ENCODE data around the gene CLOCK. TPM values are rescaled to one million over a fixed set of nuclear protein-coding genes. Genes with fewer than 3 reads are reported as not detected.

Gene CLOCK
- total and polyA plus RNA-seq, 2 of the 13 experiments (the other 11 are each of a cell fraction or from before 2014, with no cell fraction given), result 8.8 to 13.5 TPM

DNA sequence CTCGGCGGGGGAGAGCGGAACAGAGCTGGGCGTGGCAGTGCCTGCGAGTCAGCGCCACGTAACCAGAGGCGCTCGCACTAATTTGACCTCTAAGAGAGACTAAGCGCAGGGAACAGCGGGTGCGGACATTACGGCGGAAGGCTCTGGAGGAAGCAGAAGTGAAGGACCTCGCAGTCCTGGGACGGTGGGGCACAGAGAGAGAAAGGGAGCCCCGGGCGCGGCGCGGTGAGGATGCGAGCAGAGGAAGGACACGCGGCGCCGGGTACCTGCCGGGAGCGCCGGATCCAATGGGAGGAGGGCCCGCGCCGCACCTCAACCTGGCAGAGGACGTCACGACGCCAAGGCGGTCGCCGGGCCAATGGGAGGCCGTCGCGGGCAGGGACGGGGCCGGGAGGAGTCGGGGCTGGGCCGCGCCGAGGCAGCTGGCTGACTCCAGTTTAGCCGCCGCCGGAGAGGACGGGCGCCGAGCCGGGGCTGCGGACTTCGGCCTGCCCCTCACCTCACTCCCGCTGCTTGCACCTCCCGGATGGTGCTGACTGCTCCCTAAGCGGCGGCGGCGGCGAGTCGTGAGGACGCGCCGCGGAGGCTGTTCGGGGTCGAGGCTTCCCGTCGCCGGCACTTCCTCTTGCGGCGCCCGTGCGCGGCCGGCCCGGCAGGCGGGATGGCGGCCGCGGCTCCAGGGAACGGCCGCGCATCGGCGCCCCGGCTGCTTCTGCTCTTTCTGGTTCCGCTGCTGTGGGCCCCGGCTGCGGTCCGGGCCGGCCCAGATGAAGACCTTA is 151.0 kb downstream of the CLOCK start, which contains the start of gene TMEM165 (continued):
- TF ChIP-seq, protein P1, sequence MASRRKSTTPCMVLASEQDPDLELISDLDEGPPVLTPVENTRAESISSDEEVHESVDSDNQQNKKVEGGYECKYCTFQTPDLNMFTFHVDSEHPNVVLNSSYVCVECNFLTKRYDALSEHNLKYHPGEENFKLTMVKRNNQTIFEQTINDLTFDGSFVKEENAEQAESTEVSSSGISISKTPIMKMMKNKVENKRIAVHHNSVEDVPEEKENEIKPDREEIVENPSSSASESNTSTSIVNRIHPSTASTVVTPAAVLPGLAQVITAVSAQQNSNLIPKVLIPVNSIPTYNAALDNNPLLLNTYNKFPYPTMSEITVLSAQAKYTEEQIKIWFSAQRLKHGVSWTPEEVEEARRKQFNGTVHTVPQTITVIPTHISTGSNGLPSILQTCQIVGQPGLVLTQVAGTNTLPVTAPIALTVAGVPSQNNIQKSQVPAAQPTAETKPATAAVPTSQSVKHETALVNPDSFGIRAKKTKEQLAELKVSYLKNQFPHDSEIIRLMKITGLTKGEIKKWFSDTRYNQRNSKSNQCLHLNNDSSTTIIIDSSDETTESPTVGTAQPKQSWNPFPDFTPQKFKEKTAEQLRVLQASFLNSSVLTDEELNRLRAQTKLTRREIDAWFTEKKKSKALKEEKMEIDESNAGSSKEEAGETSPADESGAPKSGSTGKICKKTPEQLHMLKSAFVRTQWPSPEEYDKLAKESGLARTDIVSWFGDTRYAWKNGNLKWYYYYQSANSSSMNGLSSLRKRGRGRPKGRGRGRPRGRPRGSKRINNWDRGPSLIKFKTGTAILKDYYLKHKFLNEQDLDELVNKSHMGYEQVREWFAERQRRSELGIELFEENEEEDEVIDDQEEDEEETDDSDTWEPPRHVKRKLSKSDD (CRISPR knock-in tag; IDR thresholded peaks at IDR 0.05; ENCODE audit: low read depth), result peak; percentile 72
- TF ChIP-seq PPARG (CRISPR knock-in tag; conservative IDR thresholded peaks at IDR 0.05) (0 out of 2 replicates have a peak, but pooled peaks have one; percentile 38), ZIK1 (CRISPR knock-in tag; IDR thresholded peaks at IDR 0.05; ENCODE audit: borderline replicate concordance, low read depth) (peak; percentile 64; the same call in 1 of the 2 replicates), MATR3 (CRISPR knock-in tag; IDR thresholded peaks at IDR 0.05) (no peak), ARNT2 (CRISPR knock-in tag; IDR thresholded peaks at IDR 0.05; ENCODE audit: low read depth) (peak; percentile 39), FOXO1 (CRISPR knock-in tag; IDR thresholded peaks at IDR 0.05) (no peak; the same call in 1 of the 2 replicates), GATAD1 (CRISPR knock-in tag; IDR thresholded peaks at IDR 0.05) (peak; percentile 61; the same call in 1 of the 2 replicates), ZFP62 (CRISPR knock-in tag; IDR thresholded peaks at IDR 0.05) (no peak), ZNF703 (CRISPR knock-in tag; IDR thresholded peaks at IDR 0.05; ENCODE audit: borderline replicate concordance) (peak; percentile 83; the same call in 1 of the 2 replicates), ZNF672 (CRISPR knock-in tag; IDR thresholded peaks at IDR 0.05) (no peak), ZMYM4 (CRISPR knock-in tag; IDR thresholded peaks at IDR 0.05) (peak; percentile 85), ZC3H4 (CRISPR knock-in tag; IDR thresholded peaks at IDR 0.05; ENCODE audit: borderline replicate concordance) (no peak), HIVEP1 (CRISPR knock-in tag; IDR thresholded peaks at IDR 0.05) (peak; percentile 64; the same call in 1 of the 2 replicates), ZNF746 (CRISPR knock-in tag; IDR thresholded peaks at IDR 0.05) (peak; percentile 64; the same call in 1 of the 2 replicates), MED13 (CRISPR knock-in tag; IDR thresholded peaks at IDR 0.05) (peak; percentile 42; the same call in 1 of the 2 replicates), KDM1A (CRISPR knock-in tag; IDR thresholded peaks at IDR 0.05) (peak; percentile 2; the same call in 1 of the 2 replicates), ZNF589 (CRISPR knock-in tag; conservative IDR thresholded peaks at IDR 0.05) (no peak)
- TF ChIP-seq, protein P2, sequence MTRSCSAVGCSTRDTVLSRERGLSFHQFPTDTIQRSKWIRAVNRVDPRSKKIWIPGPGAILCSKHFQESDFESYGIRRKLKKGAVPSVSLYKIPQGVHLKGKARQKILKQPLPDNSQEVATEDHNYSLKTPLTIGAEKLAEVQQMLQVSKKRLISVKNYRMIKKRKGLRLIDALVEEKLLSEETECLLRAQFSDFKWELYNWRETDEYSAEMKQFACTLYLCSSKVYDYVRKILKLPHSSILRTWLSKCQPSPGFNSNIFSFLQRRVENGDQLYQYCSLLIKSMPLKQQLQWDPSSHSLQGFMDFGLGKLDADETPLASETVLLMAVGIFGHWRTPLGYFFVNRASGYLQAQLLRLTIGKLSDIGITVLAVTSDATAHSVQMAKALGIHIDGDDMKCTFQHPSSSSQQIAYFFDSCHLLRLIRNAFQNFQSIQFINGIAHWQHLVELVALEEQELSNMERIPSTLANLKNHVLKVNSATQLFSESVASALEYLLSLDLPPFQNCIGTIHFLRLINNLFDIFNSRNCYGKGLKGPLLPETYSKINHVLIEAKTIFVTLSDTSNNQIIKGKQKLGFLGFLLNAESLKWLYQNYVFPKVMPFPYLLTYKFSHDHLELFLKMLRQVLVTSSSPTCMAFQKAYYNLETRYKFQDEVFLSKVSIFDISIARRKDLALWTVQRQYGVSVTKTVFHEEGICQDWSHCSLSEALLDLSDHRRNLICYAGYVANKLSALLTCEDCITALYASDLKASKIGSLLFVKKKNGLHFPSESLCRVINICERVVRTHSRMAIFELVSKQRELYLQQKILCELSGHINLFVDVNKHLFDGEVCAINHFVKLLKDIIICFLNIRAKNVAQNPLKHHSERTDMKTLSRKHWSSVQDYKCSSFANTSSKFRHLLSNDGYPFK (CRISPR knock-in tag; IDR thresholded peaks at IDR 0.05; ENCODE audit: borderline replicate concordance), result peak; percentile 67; the same call in 1 of the 2 replicates
- TF ChIP-seq, protein P3, sequence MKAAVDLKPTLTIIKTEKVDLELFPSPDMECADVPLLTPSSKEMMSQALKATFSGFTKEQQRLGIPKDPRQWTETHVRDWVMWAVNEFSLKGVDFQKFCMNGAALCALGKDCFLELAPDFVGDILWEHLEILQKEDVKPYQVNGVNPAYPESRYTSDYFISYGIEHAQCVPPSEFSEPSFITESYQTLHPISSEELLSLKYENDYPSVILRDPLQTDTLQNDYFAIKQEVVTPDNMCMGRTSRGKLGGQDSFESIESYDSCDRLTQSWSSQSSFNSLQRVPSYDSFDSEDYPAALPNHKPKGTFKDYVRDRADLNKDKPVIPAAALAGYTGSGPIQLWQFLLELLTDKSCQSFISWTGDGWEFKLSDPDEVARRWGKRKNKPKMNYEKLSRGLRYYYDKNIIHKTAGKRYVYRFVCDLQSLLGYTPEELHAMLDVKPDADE (CRISPR knock-in tag; IDR thresholded peaks at IDR 0.05), result 0 out of 2 replicates have a peak, but pooled peaks have one; percentile 48
- TF ChIP-seq, protein P4, sequence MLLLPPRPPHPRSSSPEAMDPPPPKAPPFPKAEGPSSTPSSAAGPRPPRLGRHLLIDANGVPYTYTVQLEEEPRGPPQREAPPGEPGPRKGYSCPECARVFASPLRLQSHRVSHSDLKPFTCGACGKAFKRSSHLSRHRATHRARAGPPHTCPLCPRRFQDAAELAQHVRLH (CRISPR knock-in tag; IDR thresholded peaks at IDR 0.05; ENCODE audit: borderline replicate concordance, low read depth), result peak; percentile 16; the same call in 1 of the 2 replicates
- TF ChIP-seq, protein P5, sequence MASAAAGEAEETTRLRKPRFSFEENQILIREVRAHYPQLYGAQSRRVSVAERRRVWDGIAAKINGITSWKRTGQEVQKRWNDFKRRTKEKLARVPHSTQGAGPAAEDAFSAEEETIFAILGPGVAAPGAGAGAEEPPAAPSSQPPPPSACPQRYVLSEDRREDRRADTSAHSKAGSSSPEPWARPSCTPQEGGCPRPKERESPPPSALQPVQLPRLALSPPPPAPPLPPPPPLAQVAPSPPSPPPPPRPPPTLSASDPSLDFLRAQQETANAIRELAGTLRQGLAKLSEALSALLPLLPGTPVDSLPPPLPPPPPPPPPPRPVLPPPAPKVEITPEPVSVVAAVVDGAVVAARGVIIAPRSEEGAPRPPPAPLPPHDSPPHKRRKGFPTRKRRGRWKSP (CRISPR knock-in tag; IDR thresholded peaks at IDR 0.05), result peak; percentile 56
